ENCODE measurements around the gene ZBED1. TPM values are rescaled to one million over a fixed set of nuclear protein-coding genes. Genes with fewer than 3 reads are reported as not detected.
A peak's percentile ranks its signal among the peaks of the same experiment; 100 is the strongest.
"Not testable (repeated sequence)": the region's sequence is repeated elsewhere in the genome, so short reads cannot be mapped to it uniquely, and the experiment has no call there.

ZBED1 gene
- total and polyA plus RNA-seq, 3 experiments from 2014 or later, result 28.0 to 41.9 (median 30.0) TPM

GRCh38 chrX:2541603-2542002, 40.8 kb upstream of the ZBED1 start:
- Mint-ChIP-seq H3K9me3 (peaks cover 0 to 4% (median 0%) of the 10 kb centered on the region in 5 donors), H3K27me3 (peaks cover 10 to 28% of the 10 kb centered on the region in 2 donors), H3K27ac (no peak overlapping the region), H3K4me1 (no peaks in the 10 kb centered on the region), H3K36me3 (peaks cover 0 to 6% (median 0%) of the 10 kb centered on the region in 3 donors), H3K4me3 (no peak overlapping the region)
- ChIA-PET CTCF (no interaction called here), POLR2A (no interaction called here)
- Histone ChIP-seq H3K36me3 (ENCODE audit: insufficient read depth, low read length) (no peaks in the 10 kb centered on the region), H3K27me3 (ENCODE audit: insufficient read depth, low read length, poor library complexity, severe bottlenecking) (no peaks in the 10 kb centered on the region), H3K4me3 (ENCODE audit: low read length) (no peak overlapping the region), H3K9me3 (ENCODE audit: low read length) (no peaks in the 10 kb centered on the region), H3K27ac (ENCODE audit: low read depth, low read length) (no peak overlapping the region), H3K4me1 (ENCODE audit: insufficient read depth, low read length) (no peaks in the 10 kb centered on the region)
- no peak for DNase-seq

DNA sequence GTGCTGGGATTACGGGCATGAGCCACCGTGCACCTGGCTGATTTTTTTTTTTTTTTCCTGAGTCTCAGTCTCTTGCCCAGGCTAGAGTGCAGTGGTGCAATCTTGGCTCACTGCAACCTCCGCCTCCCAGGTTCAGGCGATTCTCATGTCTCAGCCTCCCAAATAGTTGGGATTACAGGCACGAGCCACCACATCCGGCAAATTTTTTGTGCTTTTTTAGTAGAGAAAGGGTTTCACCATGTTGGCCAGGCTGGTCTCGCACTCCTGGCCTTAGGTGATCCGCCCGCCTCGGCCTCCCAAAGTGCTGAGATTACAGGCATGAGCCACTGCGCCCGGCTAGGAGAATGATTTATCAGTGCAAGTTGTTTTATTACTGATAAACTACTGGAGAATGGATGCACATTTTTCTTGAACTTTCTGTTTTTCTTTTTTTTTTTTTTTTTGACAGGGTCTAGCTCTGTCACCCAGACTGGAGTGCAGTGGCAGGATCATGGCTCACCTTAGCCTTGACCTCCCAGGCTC, 39.7 kb upstream of the ZBED1 start:
- ChIA-PET POLR2A (no interaction called here), CTCF (no interaction called here)
- Mint-ChIP-seq H3K4me1 (no peaks in the 10 kb centered on the region), H3K4me3 (no peak overlapping the region), H3K9me3 (no peaks in the 10 kb centered on the region), H3K27me3 (peaks cover 8 to 28% of the 10 kb centered on the region in 2 donors), H3K36me3 (no peaks in the 10 kb centered on the region), H3K27ac (no peak overlapping the region)
- H3K4me3 ChIP-seq (ENCODE audit: low read length), result no peak overlapping the region
- H3K27ac ChIP-seq (ENCODE audit: low read depth, low read length), result no peak overlapping the region
- no peaks in the 10 kb centered on the region for H3K36me3 ChIP-seq (ENCODE audit: insufficient read depth, low read length)
- no peaks in the 10 kb centered on the region for H3K9me3 ChIP-seq (ENCODE audit: low read length)
- no peaks in the 10 kb centered on the region for H3K4me1 ChIP-seq (ENCODE audit: insufficient read depth, low read length)
- no peaks in the 10 kb centered on the region for H3K27me3 ChIP-seq (ENCODE audit: insufficient read depth, low read length, poor library complexity, severe bottlenecking)
- no peak for DNase-seq

- ChIA-PET CTCF (no interaction called here), POLR2A (no interaction called here)
- H3K4me3 Mint-ChIP-seq, result no peak overlapping the region
- Histone ChIP-seq H3K4me3 (ENCODE audit: low read length) (no peak overlapping the region), H3K27ac (ENCODE audit: low read depth, low read length) (no peak overlapping the region), H3K9me3 (ENCODE audit: low read length) (no peaks in the 10 kb centered on the region), H3K27me3 (ENCODE audit: insufficient read depth, low read length, poor library complexity, severe bottlenecking) (no peaks in the 10 kb centered on the region), H3K4me1 (ENCODE audit: insufficient read depth, low read length) (no peaks in the 10 kb centered on the region), H3K36me3 (ENCODE audit: insufficient read depth, low read length) (no peaks in the 10 kb centered on the region)
- no peak for DNase-seq
- peaks cover 10 to 31% of the 10 kb centered on the region in 2 donors for H3K27me3 Mint-ChIP-seq
- no peaks in the 10 kb centered on the region for H3K4me1 Mint-ChIP-seq
- no peaks in the 10 kb centered on the region for H3K36me3 Mint-ChIP-seq
- peaks cover 0 to under 1% (median 0%) of the 10 kb centered on the region in 5 donors for H3K9me3 Mint-ChIP-seq
- no peak overlapping the region for H3K27ac Mint-ChIP-seq
These were observed 38.8 kb upstream of the ZBED1 start for GRCh38 chrX:2539586-2539985.

DNA sequence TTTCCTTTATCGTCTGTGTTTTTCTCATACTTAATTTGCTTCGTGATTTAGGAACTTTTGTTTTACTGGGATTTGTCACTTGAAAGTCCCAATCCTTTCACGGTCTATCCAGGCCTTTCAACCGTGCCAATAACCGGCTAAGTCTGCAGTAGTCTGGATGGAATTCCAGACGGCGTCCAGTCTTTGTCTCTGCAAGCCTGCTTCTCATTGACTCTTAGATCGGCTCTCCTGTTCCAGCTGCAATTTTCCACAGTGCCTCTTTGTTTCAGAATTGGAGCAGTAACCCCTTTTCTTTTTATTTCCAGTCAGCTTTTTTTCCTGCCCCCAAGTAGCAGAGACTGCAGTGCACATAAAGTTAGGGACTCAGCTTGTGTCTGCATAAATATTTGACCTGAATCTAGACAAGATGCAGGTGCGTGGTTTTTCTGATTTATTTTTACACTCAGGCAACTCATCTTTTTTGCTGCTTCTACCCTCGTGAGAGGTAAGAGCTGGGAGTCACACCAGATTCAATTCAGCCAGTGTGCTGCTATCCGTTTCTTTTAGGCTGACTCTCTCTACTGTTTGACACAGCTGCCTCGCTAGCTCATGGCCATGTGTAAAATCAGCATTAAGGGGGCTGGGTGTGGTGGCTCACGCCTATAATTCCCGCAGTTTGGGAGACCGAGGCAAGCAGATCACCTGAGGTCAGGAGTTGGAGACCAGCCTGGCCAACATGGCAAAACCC, 37.4 kb upstream of the ZBED1 start:
- Histone ChIP-seq H3K27me3 (ENCODE audit: insufficient read depth, low read length, poor library complexity, severe bottlenecking) (no peaks in the 10 kb centered on the region), H3K36me3 (ENCODE audit: insufficient read depth, low read length) (no peaks in the 10 kb centered on the region), H3K27ac (ENCODE audit: low read depth, low read length) (no peak overlapping the region), H3K4me1 (ENCODE audit: insufficient read depth, low read length) (no peaks in the 10 kb centered on the region), H3K9me3 (ENCODE audit: low read length) (no peaks in the 10 kb centered on the region), H3K4me3 (ENCODE audit: low read length) (no peak overlapping the region)
- DNase-seq, result no peak
- POLR2A ChIA-PET, result no interaction called here
- H3K9me3 Mint-ChIP-seq, result peaks cover 0 to 1% (median 0%) of the 10 kb centered on the region in 5 donors
- peaks cover 10 to 30% of the 10 kb centered on the region in 2 donors for H3K27me3 Mint-ChIP-seq
- H3K4me1 Mint-ChIP-seq, result no peaks in the 10 kb centered on the region
- CTCF ChIA-PET, result no interaction called here
- H3K36me3 Mint-ChIP-seq, result no peaks in the 10 kb centered on the region
- H3K27ac Mint-ChIP-seq, result no peak overlapping the region
- no peak overlapping the region for H3K4me3 Mint-ChIP-seq

- Histone ChIP-seq H3K4me3 (ENCODE audit: low read length) (no peak overlapping the region), H3K4me1 (ENCODE audit: insufficient read depth, low read length) (no peaks in the 10 kb centered on the region), H3K27ac (ENCODE audit: low read depth, low read length) (no peak overlapping the region), H3K36me3 (ENCODE audit: insufficient read depth, low read length) (no peaks in the 10 kb centered on the region), H3K27me3 (ENCODE audit: insufficient read depth, low read length, poor library complexity, severe bottlenecking) (no peaks in the 10 kb centered on the region), H3K9me3 (ENCODE audit: low read length) (no peaks in the 10 kb centered on the region)
- ChIA-PET CTCF (no interaction called here), POLR2A (no interaction called here)
- Mint-ChIP-seq H3K9me3 (peaks cover 0 to 1% (median 0%) of the 10 kb centered on the region in 5 donors), H3K27me3 (peaks cover 10 to 28% of the 10 kb centered on the region in 2 donors), H3K36me3 (no peaks in the 10 kb centered on the region), H3K27ac (no peak overlapping the region), H3K4me3 (no peak overlapping the region), H3K4me1 (no peaks in the 10 kb centered on the region)
- DNase-seq, result no peak
These were observed 36.2 kb upstream of the ZBED1 start for GRCh38 chrX:2536974-2537373.

DNA sequence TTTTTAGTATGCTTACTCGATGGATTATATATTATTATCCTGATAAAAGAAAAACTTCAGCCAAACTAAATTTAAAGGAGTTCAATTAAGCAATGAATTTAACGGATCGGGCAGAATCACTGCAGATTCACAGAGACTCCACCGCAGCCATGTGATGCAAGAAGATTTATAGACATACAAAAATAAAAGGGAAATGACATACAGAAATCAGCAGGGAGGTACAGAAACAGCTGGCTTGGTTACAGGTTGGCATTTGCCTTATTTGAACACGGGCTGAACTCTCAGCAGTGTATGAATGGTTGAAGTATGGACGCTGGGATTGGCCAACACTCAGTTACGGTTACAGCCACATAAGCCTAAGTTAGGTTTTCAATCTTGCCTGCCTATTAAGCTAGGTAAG, 35.4 kb upstream of the ZBED1 start:
- H3K36me3 ChIP-seq (ENCODE audit: insufficient read depth, low read length), result no peaks in the 10 kb centered on the region
- H3K4me1 ChIP-seq (ENCODE audit: insufficient read depth, low read length), result no peaks in the 10 kb centered on the region
- Mint-ChIP-seq H3K36me3 (no peaks in the 10 kb centered on the region), H3K9me3 (peaks cover 0 to 1% (median 0%) of the 10 kb centered on the region in 5 donors), H3K4me3 (no peak overlapping the region), H3K27me3 (peaks cover 10 to 24% of the 10 kb centered on the region in 2 donors), H3K4me1 (no peaks in the 10 kb centered on the region), H3K27ac (no peak overlapping the region)
- ChIA-PET POLR2A (no interaction called here), CTCF (no interaction called here)
- H3K27me3 ChIP-seq (ENCODE audit: insufficient read depth, low read length, poor library complexity, severe bottlenecking), result no peaks in the 10 kb centered on the region
- no peaks in the 10 kb centered on the region for H3K9me3 ChIP-seq (ENCODE audit: low read length)
- DNase-seq, result no peak
- no peak overlapping the region for H3K27ac ChIP-seq (ENCODE audit: low read depth, low read length)
- H3K4me3 ChIP-seq (ENCODE audit: low read length), result no peak overlapping the region

DNA sequence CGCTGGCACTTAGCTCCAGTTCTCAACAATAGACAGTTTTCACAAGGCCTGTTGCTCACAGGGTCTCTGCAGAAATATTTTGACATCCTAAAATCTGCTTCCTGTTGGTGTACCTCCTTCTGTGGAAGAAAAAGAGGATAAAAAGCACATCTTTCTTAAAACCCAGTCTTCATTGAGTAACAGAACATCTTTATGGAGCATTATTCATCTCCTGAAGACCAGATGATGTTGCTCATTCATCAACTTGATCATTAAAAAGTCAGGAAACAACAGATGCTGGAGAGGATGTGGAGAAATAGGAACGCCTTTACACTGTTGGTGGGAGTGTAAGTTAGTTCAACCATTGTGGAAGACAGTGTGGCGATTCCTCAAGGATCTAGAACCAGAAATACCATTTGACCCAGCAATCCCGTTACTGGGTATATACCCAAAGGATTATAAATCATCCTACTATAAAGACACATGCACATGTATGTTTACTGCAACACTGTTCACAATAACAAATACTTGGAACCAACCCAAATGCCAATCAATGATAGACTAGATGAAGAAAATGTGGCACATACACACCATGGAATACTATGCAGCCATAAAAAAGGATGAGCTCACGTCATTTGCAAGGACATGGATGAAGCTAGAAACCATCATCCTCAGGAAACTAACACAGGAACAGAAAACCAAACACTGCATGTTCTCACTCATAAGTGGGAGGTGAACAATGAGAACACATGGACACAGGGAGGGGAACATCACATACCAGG, 33.7 kb upstream of the ZBED1 start:
- H3K4me3 Mint-ChIP-seq; H3K36me3 ChIP-seq (ENCODE audit: insufficient read depth, low read length); H3K9me3 Mint-ChIP-seq; H3K27ac Mint-ChIP-seq; H3K36me3 Mint-ChIP-seq; H3K27ac ChIP-seq (ENCODE audit: low read depth, low read length); POLR2A ChIA-PET; H3K4me1 Mint-ChIP-seq; H3K9me3 ChIP-seq (ENCODE audit: low read length); H3K4me3 ChIP-seq (ENCODE audit: low read length); H3K27me3 ChIP-seq (ENCODE audit: insufficient read depth, low read length, poor library complexity, severe bottlenecking); CTCF ChIA-PET; DNase-seq; H3K4me1 ChIP-seq (ENCODE audit: insufficient read depth, low read length): not testable (repeated sequence)
- peaks cover 10 to 24% of the 10 kb centered on the region in 2 donors for H3K27me3 Mint-ChIP-seq

- Histone ChIP-seq H3K4me3 (ENCODE audit: low read length) (no peak overlapping the region), H3K27me3 (ENCODE audit: insufficient read depth, low read length, poor library complexity, severe bottlenecking) (no peaks in the 10 kb centered on the region), H3K36me3 (ENCODE audit: insufficient read depth, low read length) (no peaks in the 10 kb centered on the region), H3K9me3 (ENCODE audit: low read length) (no peaks in the 10 kb centered on the region), H3K4me1 (ENCODE audit: insufficient read depth, low read length) (no peaks in the 10 kb centered on the region), H3K27ac (ENCODE audit: low read depth, low read length) (no peak overlapping the region)
- H3K27me3 Mint-ChIP-seq, result peaks cover 10 to 31% of the 10 kb centered on the region in 2 donors
- H3K9me3 Mint-ChIP-seq, result peaks cover 0 to 1% (median 0%) of the 10 kb centered on the region in 5 donors
- H3K27ac Mint-ChIP-seq, result peak overlapping the region in 1 of 8 donors; percentile 10
- POLR2A ChIA-PET, result no interaction called here
- CTCF ChIA-PET, result no interaction called here
- H3K36me3 Mint-ChIP-seq, result no peaks in the 10 kb centered on the region
- DNase-seq, result no peak
- H3K4me3 Mint-ChIP-seq, result no peak overlapping the region
- H3K4me1 Mint-ChIP-seq, result no peaks in the 10 kb centered on the region
These were observed 32.6 kb upstream of the ZBED1 start for GRCh38 chrX:2533424-2533823.

Measured in CD8-positive, alpha-beta memory T cell (primary cell).